Activated naive CD4-positive, alpha-beta T cell treated with anti-CD3 and anti-CD28 coated beads, Interleukin-2, amount 50 U/mL, for 16 hours (primary cell): ENCODE results near the gene PAX6.
A peak's percentile ranks its signal among the peaks of the same experiment; 100 is the strongest.

Experiments used
- DNase-seq: peaks from one replicate; pipeline ENCODE4 v3.0.0-alpha.2; 2020

The PAX6 gene

DNA sequence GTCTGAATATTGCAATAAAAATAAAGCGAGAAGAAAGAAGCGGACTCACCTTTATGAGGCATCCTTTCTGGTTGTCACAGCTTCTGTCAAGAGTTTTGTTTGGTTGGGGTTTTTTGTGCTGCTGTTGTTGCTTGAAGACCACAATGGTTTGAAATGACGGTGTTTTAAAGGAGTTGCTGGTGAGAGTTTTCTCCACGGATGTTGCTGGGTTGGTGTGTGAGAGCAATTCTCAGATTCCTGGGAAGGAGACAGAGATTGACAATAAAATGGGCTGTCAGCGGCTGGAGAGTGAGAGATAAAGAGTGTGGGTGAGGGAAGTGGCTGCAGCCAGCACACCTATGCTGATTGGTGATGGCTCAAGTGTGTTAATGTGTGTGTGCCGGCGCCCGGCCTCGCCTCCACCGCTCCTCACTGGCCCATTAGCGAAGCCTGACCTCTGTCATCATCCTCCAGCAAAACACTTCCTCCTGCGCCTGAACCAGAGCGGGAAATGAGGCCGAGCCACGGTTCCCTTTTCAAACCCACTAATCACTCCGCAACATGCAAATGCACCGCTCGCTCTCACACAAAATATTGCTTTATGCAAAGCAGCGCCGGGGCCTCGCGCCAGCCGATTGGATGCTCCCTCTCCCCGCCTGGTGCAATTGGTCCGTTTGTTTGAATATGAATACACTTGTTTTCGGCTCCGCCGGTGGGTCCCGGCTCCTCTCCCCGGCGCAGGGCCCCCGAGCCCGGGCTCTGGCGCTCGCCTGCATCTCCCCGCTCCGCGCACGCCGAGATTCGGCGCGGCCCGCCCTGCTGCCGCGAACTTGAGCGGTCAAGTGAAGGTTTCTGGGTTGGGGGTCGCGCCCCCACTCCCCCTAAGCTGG, at the start of gene PAX6:
TSS of gene PAX6 (minus strand) at position 544 of the 869 bp plus-strand sequence. CDS start 4,911 bp downstream, outside the sequence.
- peak; percentile 48 for DNase-seq

DNA sequence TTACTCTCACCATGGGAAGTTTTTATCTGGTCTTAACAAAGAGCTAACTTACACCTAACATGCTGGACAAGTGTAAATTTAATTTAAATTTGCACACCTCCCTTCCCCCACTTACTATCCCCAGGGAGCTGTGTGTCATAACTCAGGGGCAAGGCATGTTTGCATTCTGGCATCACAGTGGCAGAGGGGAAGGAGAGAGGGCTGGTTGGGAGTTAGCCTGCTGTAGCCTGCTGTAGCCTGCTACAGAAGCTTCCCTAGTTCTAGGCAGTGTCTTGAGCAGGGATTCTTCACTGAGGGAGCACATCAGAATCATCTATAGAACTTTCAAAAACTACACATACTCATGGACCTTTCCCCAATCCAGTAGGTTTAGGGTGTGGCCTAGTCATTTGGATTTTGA, 49.3 kb upstream of the PAX6 start:
- no peak for DNase-seq

- no peak for DNase-seq
These were observed 45.1 kb upstream of the PAX6 start for GRCh38 chr11:31856248-31856647.

DNA sequence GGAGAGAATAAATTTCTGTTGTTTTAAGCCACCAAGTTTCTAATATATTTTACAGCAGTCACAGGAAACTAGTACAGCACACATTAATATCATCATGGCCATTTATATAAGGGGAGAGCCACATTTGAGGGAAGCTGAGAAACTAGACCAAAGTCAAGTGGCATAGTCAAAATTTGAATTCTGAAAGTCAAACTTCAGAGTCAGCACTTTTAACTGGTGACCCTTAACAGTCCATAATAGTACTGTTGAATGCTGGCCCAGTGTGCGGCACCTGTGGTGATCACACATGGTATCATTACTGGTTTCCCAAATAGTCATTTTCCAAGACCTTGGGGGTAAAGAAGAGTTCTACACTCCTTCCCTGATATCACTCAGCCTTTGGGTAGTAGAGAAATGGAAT, 44.3 kb upstream of the PAX6 start:
- no peak for DNase-seq

DNA sequence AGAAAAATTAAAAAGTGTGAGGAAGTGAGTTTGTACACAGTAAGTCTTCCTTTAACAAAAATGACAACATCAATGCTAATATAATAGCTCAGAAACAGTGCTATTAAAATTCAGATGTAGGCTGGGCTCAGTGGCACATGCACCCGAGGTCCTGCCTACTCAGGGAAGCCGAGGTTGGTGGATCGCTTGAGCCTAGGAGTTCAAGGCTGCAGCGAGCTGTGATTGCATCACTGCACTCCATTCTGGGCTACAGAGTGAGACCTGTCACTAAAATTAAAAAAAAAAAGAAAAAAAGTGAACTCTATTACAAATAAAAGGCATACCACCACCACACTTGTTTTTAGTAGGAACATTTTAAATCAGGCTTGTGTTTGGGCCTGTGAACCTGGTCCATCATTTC, 39.2 kb upstream of the PAX6 start:
- no peak for DNase-seq

DNA sequence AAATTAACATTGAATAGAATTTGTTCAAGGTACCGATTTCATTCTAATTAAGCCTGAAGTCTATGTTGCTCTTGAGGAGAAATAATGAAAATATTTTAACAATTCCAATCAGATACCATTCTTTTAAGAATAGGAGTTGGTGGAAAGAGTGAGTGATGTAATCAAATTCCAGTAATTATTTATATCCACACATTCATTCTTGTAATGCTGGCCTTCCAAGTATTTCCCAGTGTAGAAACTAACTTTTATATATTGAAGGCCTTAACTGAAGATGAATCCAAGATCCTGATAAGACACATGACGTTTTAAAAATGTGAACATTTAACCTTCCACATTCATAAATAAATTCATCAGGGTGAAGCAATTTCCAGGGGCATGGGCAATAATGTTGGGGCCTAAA, 36.6 kb upstream of the PAX6 start:
- DNase-seq = no peak

DNA sequence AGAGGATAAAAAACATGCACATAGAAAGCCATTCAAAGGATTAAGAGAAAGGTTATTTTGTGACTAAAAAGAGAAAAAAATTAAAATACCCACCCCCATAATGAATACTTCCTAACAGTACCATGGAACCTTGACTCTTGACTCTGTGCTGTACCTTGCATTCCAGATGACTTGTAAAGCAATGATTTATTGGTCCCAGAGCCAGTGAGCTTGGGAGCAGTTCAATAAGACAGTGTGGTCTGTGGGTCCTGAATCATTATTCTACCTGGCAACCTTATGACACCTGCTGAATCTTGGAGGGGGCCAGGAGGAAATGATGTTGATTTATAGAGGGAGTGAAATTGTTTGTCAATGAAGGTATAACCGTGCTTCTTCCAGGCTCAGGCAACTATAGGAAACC, 34.2 kb upstream of the PAX6 start:
- no peak for DNase-seq

DNA sequence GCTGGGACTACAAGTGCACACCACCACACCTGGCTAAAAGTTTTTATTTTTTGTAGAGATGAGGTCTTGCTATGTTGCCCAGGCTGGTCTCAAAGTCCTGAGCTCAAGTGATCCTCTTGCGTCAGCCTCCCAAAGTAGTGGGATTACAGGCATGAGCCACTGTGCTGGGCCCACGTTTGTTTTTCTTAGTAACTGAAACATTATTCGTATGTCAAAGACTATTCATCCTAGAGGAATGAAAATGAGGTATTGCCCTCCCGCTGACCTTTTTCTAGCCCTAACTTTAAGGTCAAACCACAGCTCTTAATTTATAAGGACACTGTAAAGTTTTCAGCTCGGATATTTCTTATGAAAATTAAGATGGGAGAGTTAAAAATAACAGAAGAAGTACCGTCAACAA, 33.2 kb upstream of the PAX6 start:
- DNase-seq = no peak

DNA sequence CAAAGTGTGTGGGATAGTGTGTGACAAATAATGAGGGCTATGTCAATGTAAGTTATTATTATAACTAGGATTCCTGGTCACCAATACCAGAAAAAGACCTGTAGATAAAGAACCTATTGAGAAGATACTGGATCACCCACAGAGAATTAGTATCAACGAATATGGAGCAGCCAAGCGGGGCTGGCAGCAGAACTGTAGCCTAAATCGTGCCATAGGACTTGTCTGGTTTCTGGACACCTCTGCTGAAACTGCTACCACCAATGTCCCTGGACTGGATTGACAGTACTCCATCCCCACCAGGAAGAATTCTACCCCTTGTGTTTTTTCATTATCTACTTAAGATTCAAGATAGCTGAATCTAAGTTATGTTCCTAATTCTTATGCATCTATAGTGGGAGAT, 30.3 kb upstream of the PAX6 start:
- no peak for DNase-seq

- no peak for DNase-seq
These were observed 23.1 kb upstream of the PAX6 start for GRCh38 chr11:31834237-31834636.

DNA sequence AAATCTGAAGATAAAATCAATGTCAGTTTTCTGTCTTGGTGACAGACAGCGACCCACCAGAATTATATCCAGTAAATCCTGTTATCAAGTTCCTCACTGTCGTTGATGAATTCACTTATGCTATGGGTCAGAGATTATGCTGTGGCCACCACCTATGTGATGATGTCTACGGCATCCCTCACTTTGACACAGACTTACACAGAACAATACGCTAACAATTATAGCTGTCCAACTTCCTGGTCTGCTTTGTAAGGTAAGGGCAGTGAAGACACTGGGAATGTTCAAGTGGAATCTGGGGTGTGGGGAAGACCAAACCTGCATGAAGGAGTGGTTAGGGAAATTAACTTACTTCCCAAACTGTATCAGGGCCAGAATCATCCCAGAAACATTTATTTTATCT, 19.3 kb upstream of the PAX6 start:
- no peak for DNase-seq

- no peak for DNase-seq
These were observed 17.1 kb upstream of the PAX6 start for GRCh38 chr11:31828217-31828616.

DNA sequence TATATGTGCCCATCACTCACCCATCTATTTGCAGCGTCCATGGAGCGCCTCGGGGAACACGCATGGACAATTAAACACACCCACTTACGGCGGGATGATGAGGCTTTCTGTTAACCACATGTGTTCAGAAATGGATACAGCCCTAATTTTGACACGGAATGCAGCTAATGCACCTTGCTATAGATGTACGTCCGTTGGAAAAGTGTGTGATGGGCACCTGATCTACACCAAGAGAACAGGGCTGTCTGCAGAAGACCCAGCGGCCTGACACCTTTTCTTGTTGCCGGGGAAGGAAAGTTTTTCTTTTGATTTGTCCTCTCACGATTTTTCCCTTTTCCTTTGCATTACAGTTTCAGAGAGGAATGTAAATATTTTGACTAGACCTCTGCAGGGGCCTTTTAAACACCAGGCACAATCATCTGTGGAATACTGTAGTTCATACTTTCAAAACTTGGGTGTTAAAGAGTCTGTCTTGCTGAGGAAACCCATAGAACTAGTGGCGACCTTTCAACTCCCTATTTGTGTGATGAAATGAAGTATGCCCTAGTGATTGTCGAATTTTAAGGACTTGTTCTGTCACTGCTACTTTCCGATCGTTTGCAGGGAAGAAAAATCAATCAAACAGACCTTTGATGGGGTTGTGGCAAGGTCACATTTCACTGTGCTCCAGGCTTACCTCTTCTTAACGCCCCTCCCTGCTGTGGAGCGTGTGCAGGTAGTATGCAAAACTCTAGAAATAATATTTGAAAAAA, 16.5 kb upstream of the PAX6 start:
- no peak for DNase-seq

GRCh38 chr11:31826536-31827438, 15.7 kb upstream of the PAX6 start:
- no peak for DNase-seq

DNA sequence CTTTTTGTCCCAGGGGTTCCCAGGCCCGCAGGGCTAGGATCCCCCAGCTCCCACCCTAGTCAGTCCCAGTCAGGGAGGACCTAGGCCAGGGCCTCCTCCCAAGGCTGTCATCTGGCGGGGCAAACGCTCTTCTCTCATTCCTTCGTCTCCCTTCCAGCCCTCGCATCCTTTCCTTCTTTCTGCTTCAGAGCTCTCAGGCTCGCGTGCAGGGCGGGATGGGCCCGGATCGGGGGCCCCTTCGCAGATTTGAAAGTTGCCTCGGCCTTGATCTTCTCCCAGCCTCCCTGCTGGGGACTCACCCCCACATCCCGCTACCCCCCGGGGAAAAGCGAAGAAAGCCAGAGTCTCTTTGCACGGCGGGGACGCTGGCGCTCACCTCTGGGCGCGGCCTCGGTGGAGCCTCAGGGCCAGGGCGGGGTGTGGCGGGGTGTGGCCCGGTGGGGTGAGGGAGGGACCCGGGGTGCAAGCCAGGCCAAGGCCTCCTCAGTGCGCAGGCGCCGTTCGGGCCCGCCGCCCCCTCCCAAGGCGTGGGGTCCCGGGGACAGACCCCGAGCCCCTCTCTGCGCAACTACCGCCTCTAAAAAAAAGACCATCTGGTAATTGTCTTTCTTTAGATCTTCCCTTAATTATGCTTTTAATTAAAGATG, 14.8 kb upstream of the PAX6 start:
- no peak for DNase-seq

GRCh38 chr11:31824879-31825837, 14.0 kb upstream of the PAX6 start:
- no peak for DNase-seq

- no peak for DNase-seq
These were observed 13.3 kb upstream of the PAX6 start for GRCh38 chr11:31824332-31824878.

DNA sequence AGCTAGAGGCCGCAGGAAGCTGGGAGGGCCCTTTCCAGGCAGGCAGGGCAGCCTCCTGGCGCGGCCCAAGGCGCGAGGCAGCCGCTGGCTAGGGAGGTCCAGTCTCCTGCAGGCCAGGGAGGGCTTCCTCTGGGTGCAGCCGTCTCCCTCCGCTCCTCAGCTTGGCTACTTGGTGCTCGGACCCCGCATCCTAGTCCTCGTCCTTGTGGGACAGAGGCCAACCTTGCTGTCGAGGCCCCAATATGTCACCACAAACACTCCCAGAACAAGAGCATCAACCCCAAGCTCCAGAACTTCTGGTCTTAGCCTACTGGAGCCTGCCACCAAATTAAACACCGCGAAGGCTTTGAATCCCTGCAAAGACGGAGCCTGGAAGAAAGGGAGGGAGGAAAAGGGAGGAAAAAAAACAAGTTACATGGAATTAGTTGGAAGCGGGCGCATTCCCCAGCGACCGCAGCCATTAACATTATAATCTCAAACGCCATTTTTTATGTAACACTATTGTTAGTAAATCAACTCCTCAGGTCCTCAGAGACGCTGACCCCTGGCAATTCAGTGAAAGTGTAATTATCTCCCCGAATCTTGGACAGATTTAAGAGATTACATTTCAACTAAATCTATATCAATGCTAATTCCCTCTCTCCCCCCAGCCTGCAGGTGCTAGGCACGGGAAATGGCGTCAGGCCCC, 12.7 kb upstream of the PAX6 start:
- DNase-seq = no peak

GRCh38 chr11:31822927-31823643, 12.0 kb upstream of the PAX6 start:
- no peak for DNase-seq
